GM21717 (cell line): Measurements from ENCODE around the gene RNASE4.
"Not testable (repeated sequence)": the region's sequence is repeated elsewhere in the genome, so short reads cannot be mapped to it uniquely, and the experiment has no call there.

ENCODE experiments used
- ATAC-seq: cut with Tn5 transposase; IDR thresholded peaks from one replicate; pipeline ENCODE4 v1.9.1; 2021; ENCODE audit warnings: mild to moderate bottlenecking, moderate library complexity; ENCODE audit not compliant: unreplicated experiment

RNASE4 gene

GRCh38 chr14:20734430-20734806, 50.1 kb downstream of the RNASE4 start:
- no peak for ATAC-seq

GRCh38 chr14:20738292-20738691, 53.9 kb downstream of the RNASE4 start:
- not testable (repeated sequence) for ATAC-seq

GRCh38 chr14:20742132-20742531, 57.8 kb downstream of the RNASE4 start:
- no peak for ATAC-seq

- no peak for ATAC-seq
Measured at GRCh38 chr14:20743556-20743955, 59.2 kb downstream of the RNASE4 start.

GRCh38 chr14:20745571-20746358, 61.4 kb downstream of the RNASE4 start, which contains the start of gene EDDM3A:
TSS of gene EDDM3A (plus strand) at chr14:20745887. CDS start at chr14:20747581, 1,694 bp downstream.
- ATAC-seq, result no peak

- no peak for ATAC-seq
Measured at GRCh38 chr14:20746566-20746965, 62.2 kb downstream of the RNASE4 start.

- ATAC-seq, result no peak
Measured at GRCh38 chr14:20748439-20748838, 64.1 kb downstream of the RNASE4 start.

GRCh38 chr14:20750194-20750593, 65.8 kb downstream of the RNASE4 start:
- ATAC-seq, result no peak
